Transverse colon (tissue), 4 donors: ENCODE measurements around the gene AK3. TPM values are rescaled to one million over a fixed set of nuclear protein-coding genes. Genes with fewer than 3 reads are reported as not detected.
A peak's percentile ranks its signal among the peaks of the same experiment; 100 is the strongest.

Source experiments
- DNase-seq: peaks from one replicate; pipeline ENCODE4 v3.0.0-alpha.2; 2019
- H3K27ac ChIP-seq, 4 donors: fragments of 200-600 bp; sonication (generic); 2 replicates each; pipeline ENCODE4 v1.5.1; 2016 to 2018; ENCODE audit warnings: inconsistent platforms in 4 of 4
- H3K27me3 ChIP-seq: fragments of 200-600 bp; sonication (generic); 2 replicates; pipeline ENCODE4 v1.5.1; 2017; ENCODE audit warnings: inconsistent platforms
- H3K36me3 ChIP-seq, 4 donors: fragments of 200-600 bp; sonication (generic); 2 replicates each; pipeline ENCODE4 v1.5.1; 2017 to 2019; ENCODE audit warnings: inconsistent platforms in 4 of 4
- H3K4me1 ChIP-seq, 4 donors: fragments of 200-600 bp; sonication (generic); 2 replicates each; pipeline ENCODE4 v1.5.1; 2017 to 2020; ENCODE audit warnings: inconsistent platforms in 4 of 4
- H3K4me3 ChIP-seq, 4 donors: fragments of 200-600 bp; sonication (generic); 1 replicate in 1 of 4; 2 replicates in 3 of 4; pipeline versions ENCODE4 v1.5.1 to v1.6.1; 2017 to 2019; ENCODE audit warnings: inconsistent platforms in 4 of 4
- H3K9me3 ChIP-seq, 2 donors: fragments of 200-600 bp; sonication (generic); 2 replicates each; pipeline ENCODE4 v1.5.1; 2017 to 2019; ENCODE audit warnings: inconsistent platforms in 2 of 2
- EP300 ChIP-seq: sonication (generic); formaldehyde crosslinking; IDR thresholded peaks from one replicate; pipeline ENCODE4 v1.6.1; 2017; ENCODE audit warnings: antibody characterized with exemption, low read depth
- POLR2A ChIP-seq: fragments of 450-650 bp; IDR thresholded peaks from one replicate; pipeline ENCODE4 v1.6.1; 2016; ENCODE audit warnings: antibody characterized with exemption, mild to moderate bottlenecking, moderate library complexity
- POLR2AphosphoS5 ChIP-seq, 3 donors: sonication (generic); formaldehyde crosslinking; IDR thresholded peaks; one replicate each; pipeline ENCODE4 v1.6.1; 2016; ENCODE audit warnings: antibody characterized with exemption in 3 of 3
- WGBS, 2 donors: methylation state at CpG; one replicate each; pipeline ENCODE4 v1.1.5; 2018; ENCODE audit warnings: low coverage in 1 of 2; 5-methylcytosine and 5-hydroxymethylcytosine counted together
- in situ Hi-C, 4 donors: fragments of 200-750 bp; cut with MboI; loops; one replicate each; pipeline versions ENCODE4 v1.15.0 to v1.15.1; 2017; ENCODE audit warnings: low sequenced_read_pairs in 3 of 4, low pct_ligation_motif_present in 1 of 4, low pct_unique_long_range_greater_than_20kb in 1 of 4
- intact Hi-C: fragments of 100-400 bp; cut with DNase I; formaldehyde crosslinking; loops from one replicate; pipeline ENCODE4 v1.15.1; 2023; ENCODE audit warnings: low total_unique reads
- total RNA-seq, 4 donors: library from RNA; depleted of rRNA; stranded (reverse); fragments of >200 nt; gene quantifications; one replicate each; pipeline ENCODE4 v1.1.0, GENCODE V29; 2016
- TF ChIP-seq, protein P1 (sequence below), 5 experiments: fragments of 200-600 bp in 3 of 5; fragments of 450-650 bp in 2 of 5; sonication (generic) in 3 of 5; IDR thresholded peaks; 1 replicate in 2 of 5; 2 replicates in 3 of 5; pipeline ENCODE4 v1.5.1; 2016 to 2017; ENCODE audit warnings: antibody characterized with exemption in 5 of 5, inconsistent platforms in 3 of 5, mild to moderate bottlenecking in 2 of 5, moderate library complexity in 1 of 5

AK3 gene
- total RNA-seq = 100 to 1,000 TPM in 2 of 4 donors, 10 to 100 TPM in 2; 25.9 to 121 (median 82.3) TPM

DNA sequence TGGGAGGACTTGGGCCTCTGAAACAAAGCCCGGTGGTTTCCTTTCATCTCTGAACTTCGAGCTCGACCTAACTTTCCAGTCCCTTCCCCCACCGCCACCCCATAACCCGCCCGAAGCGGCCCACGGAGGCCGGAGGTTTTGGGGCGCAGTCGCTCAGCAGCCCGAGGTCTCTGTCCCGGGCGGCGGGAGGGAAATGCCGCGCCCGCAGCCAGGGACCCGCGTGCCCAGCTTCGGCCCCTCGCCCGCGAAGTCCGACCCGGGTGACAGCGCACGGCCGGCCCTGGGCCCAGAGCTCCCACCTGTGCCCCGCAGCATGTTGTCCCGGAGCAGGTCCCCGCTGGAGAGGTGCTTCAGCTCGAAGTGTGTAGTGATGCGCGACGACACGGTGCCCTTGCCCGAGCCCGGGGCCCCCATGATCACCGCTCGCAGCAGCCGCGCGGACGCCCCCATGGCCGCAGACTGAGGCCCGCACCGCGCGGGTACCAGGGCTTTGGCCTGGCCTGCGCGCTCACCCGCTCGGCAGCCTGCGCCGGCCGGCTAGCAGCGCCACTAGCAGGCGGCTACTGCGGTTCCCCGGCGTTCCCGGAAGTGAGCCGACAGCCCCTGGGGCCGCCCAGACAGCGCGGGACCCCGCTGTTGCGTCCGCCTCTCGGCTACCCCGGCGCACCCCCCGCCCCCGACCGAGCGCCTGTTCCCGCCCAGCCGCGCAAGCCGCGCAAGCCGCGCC lies at the start of gene AK3:
TSS of gene AK3 (minus strand) at position 565 of the 727 bp plus-strand sequence. CDS start at position 450, 115 bp downstream.
- H3K4me1 ChIP-seq = peaks cover 18 to 33% (median 24%) of the 10 kb centered on the region in 4 donors
- intact Hi-C loops (loop anchor here (1.0 kb wide), 1 partner anchor 62 kb away; the partner anchor contains the start of gene CDC37L1), in situ Hi-C loops (loop anchor here in 2 of 4 donors (10.0 kb wide), 1 partner anchor 66 kb away; the partner anchor contains the start of gene CDC37L1 (in 2 of the 2))
- H3K27me3 ChIP-seq = no peaks in the 10 kb centered on the region
- TF ChIP-seq POLR2A (peak; percentile 91), EP300 (no peak), POLR2AphosphoS5 (IDR thresholded peaks at IDR 0.05) (peak; percentile 80 to 96 (median 92))
- TF ChIP-seq, protein P1, sequence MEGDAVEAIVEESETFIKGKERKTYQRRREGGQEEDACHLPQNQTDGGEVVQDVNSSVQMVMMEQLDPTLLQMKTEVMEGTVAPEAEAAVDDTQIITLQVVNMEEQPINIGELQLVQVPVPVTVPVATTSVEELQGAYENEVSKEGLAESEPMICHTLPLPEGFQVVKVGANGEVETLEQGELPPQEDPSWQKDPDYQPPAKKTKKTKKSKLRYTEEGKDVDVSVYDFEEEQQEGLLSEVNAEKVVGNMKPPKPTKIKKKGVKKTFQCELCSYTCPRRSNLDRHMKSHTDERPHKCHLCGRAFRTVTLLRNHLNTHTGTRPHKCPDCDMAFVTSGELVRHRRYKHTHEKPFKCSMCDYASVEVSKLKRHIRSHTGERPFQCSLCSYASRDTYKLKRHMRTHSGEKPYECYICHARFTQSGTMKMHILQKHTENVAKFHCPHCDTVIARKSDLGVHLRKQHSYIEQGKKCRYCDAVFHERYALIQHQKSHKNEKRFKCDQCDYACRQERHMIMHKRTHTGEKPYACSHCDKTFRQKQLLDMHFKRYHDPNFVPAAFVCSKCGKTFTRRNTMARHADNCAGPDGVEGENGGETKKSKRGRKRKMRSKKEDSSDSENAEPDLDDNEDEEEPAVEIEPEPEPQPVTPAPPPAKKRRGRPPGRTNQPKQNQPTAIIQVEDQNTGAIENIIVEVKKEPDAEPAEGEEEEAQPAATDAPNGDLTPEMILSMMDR (IDR thresholded peaks at IDR 0.05) = peak in 1 of 5 experiments; percentile 23
- H3K9me3 ChIP-seq = no peaks in the 10 kb centered on the region
- H3K36me3 ChIP-seq = no peaks in the 10 kb centered on the region
- H3K27ac ChIP-seq = peak within 1 kb of the TSS; percentile 93 to 98 (median 96)
- peak within 1 kb of the TSS; percentile 54 to 84 (median 81) for H3K4me3 ChIP-seq
- 0% methylated on average over 27 of the region's 84 CpGs; no CpG with 5 or more reads in 1 of the 2 donors for WGBS, 2 donors
- DNase-seq = peak; percentile 93

DNA sequence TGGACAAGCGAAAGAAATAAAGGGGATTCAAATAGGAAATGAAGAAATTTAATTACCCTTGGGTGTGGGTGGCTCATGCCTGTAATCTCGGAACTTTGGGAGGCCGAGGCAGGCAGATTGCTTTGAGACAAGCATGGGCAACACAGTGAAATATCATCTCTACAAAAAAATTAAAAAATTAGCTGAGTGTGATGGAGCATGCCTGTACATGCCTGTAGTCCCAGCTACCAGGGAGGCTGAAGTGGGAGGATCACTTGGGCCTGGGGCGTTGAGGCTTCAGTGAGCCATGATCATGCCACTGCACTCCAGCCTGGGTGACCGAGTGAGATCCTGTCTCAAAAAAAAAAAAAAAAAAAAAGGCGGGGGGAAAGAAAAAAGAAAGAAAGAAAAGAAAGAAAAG lies 47.7 kb upstream of the AK3 start:
- H3K27me3 ChIP-seq = no peaks in the 10 kb centered on the region
- no peak overlapping the region for H3K27ac ChIP-seq
- peaks cover 0 to 11% (median 8%) of the 10 kb centered on the region in 4 donors for H3K4me1 ChIP-seq
- 71 to 92% methylated on average over 2 to 6 of the region's 6 CpGs for WGBS, 2 donors
- TF ChIP-seq EP300 (no peak), POLR2AphosphoS5 (IDR thresholded peaks at IDR 0.05) (no peak), POLR2A (no peak)
- TF ChIP-seq, protein P1 (IDR thresholded peaks at IDR 0.05) = no peak
- H3K4me3 ChIP-seq = no peak overlapping the region
- in situ Hi-C loops = no loop called here
- no peaks in the 10 kb centered on the region for H3K9me3 ChIP-seq
- no peaks in the 10 kb centered on the region for H3K36me3 ChIP-seq
- no peak for DNase-seq
- intact Hi-C loops = no loop called here

DNA sequence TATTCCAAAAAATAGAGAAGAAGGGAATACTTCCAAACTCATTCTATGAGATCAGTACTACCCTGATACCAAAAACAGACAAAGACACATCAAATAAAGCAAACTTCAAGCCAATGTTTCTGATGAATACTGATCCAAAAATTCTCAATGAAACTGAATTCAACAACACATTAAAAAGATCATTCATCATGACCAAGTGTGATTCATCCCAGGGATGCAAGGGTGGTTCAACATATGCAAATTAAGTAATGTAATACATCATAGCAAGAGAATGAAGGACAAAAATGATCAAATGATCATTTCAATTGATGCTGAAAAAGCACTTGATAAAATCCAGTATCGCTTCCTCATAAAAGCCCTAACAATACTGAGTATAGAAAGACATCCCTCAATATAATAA lies 46.9 kb upstream of the AK3 start:
- in situ Hi-C loops = no loop called here
- no peak for DNase-seq

DNA sequence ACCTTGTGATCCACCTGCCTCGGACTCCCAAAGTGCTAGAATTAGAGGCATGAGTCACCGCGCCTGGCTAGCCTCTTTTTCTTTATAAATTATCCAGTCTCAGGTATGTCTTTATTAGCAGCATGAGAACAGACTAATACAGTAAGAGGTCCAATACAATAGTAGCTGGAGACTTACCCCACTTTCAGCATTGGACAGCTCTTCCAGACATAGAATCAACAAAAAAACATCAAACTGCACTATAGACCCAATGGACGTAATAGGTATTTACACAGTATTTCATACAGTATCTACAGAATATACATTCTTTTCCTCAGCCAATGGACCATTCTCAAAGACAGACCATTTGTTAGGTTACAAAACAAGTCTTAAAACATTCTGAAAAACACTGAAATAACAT lies 45.6 kb upstream of the AK3 start:
- DNase-seq = no peak
- no peaks in the 10 kb centered on the region for H3K36me3 ChIP-seq
- in situ Hi-C loops (no loop called here), intact Hi-C loops (no loop called here)
- H3K4me3 ChIP-seq = no peak overlapping the region
- H3K4me1 ChIP-seq = peaks cover 0 to 1% (median under 1%) of the 10 kb centered on the region in 4 donors
- H3K9me3 ChIP-seq = no peaks in the 10 kb centered on the region
- whole genome bisulfite sequencing, 2 donors = 83 to 100% methylated on average over 2 to 4 of the region's 4 CpGs
- H3K27ac ChIP-seq = no peak overlapping the region
- TF ChIP-seq, protein P1 (IDR thresholded peaks at IDR 0.05) = no peak
- TF ChIP-seq EP300 = no peak
- no peak for TF ChIP-seq POLR2A
- TF ChIP-seq POLR2AphosphoS5 (IDR thresholded peaks at IDR 0.05) = no peak
- no peaks in the 10 kb centered on the region for H3K27me3 ChIP-seq

More for the DNA sequence above, 46.9 kb upstream of the AK3 start:
- intact Hi-C loops = no loop called here
- H3K4me1 ChIP-seq = peaks cover 0 to 8% (median 6%) of the 10 kb centered on the region in 4 donors
- WGBS, 2 donors = 44 to 88% methylated on average over 1 of the region's 1 CpG
- no peaks in the 10 kb centered on the region for H3K9me3 ChIP-seq
- no peak overlapping the region for H3K4me3 ChIP-seq
- no peak overlapping the region for H3K27ac ChIP-seq
- no peaks in the 10 kb centered on the region for H3K36me3 ChIP-seq
- no peaks in the 10 kb centered on the region for H3K27me3 ChIP-seq
- TF ChIP-seq POLR2A (no peak), POLR2AphosphoS5 (IDR thresholded peaks at IDR 0.05) (no peak), EP300 (no peak)
- TF ChIP-seq, protein P1 (IDR thresholded peaks at IDR 0.05) = no peak
